OCI-LY1 (cell line): ENCODE measurements around the gene CAMK2D.

Experiments
- H2AFZ ChIP-seq: fragments of 200-600 bp; sonication (generic), shearing (Covaris generic); 2 replicates; pipeline ENCODE4 v1.6.0; 2014; ENCODE audit warnings: antibody characterized with exemption, mild to moderate bottlenecking, low read length
- H3F3A ChIP-seq: fragments of 200-600 bp; sonication (generic), shearing (Covaris generic); 2 replicates; pipeline ENCODE4 v1.6.0; 2014; ENCODE audit warnings: mild to moderate bottlenecking, antibody characterized with exemption, low read length, moderate library complexity; ENCODE audit not compliant: insufficient read depth
- H3K27ac ChIP-seq: fragments of 200-600 bp; sonication (generic); 2 replicates; pipeline ENCODE4 v1.5.1; 2014; ENCODE audit warnings: low read length, mixed run types, mild to moderate bottlenecking, low read depth; ENCODE audit not compliant: poor library complexity, severe bottlenecking
- H3K27me3 ChIP-seq: fragments of 200-600 bp; sonication (generic); 2 replicates; pipeline ENCODE4 v1.6.0; 2014; ENCODE audit warnings: antibody characterized with exemption, mild to moderate bottlenecking, low read length, moderate library complexity; ENCODE audit not compliant: insufficient read depth
- H3K36me3 ChIP-seq: fragments of 200-600 bp; sonication (generic); 2 replicates; pipeline ENCODE4 v1.6.1; 2014; ENCODE audit warnings: mild to moderate bottlenecking, antibody characterized with exemption, low read length, moderate library complexity, mixed read lengths; ENCODE audit not compliant: insufficient read depth
- H3K4me1 ChIP-seq: fragments of 200-600 bp; sonication (generic); 2 replicates; pipeline ENCODE4 v1.5.1; 2014; ENCODE audit warnings: mild to moderate bottlenecking, low read length, moderate library complexity; ENCODE audit not compliant: insufficient read depth, severe bottlenecking
- H3K4me2 ChIP-seq: fragments of 200-600 bp; sonication (generic), shearing (Covaris generic); 2 replicates; pipeline ENCODE4 v1.6.1; 2014; ENCODE audit warnings: low read length
- H3K4me3 ChIP-seq: fragments of 200-600 bp; sonication (generic); 2 replicates; pipeline ENCODE4 v1.5.1; 2014; ENCODE audit warnings: low read length, low read depth, mild to moderate bottlenecking, mixed read lengths; ENCODE audit not compliant: poor library complexity, severe bottlenecking
- H3K79me2 ChIP-seq: fragments of 200-600 bp; shearing (Covaris generic); 2 replicates; pipeline ENCODE4 v1.6.1; 2016; ENCODE audit warnings: mixed run types, low read length, mixed read lengths; ENCODE audit not compliant: insufficient read depth
- H3K9ac ChIP-seq: fragments of 200-600 bp; sonication (generic), shearing (Covaris generic); 2 replicates; pipeline ENCODE4 v1.6.1; 2014; ENCODE audit warnings: mild to moderate bottlenecking, low read length, mixed read lengths
- H3K9me2 ChIP-seq: fragments of 200-600 bp; sonication (generic), shearing (Covaris generic); 2 replicates; pipeline ENCODE4 v1.6.1; 2014; ENCODE audit warnings: low read depth, mild to moderate bottlenecking, low read length, mixed read lengths
- H3K9me3 ChIP-seq: fragments of 200-600 bp; shearing (Covaris generic); 2 replicates; pipeline ENCODE4 v1.6.1; 2014; ENCODE audit warnings: low read length, mixed read lengths
- H4K20me1 ChIP-seq: fragments of 200-600 bp; sonication (generic), shearing (Covaris generic); 2 replicates; pipeline ENCODE4 v1.6.0; 2016; ENCODE audit warnings: mild to moderate bottlenecking, low read length; ENCODE audit not compliant: insufficient read depth
- EZH2 ChIP-seq: fragments of 200-600 bp; sonication (generic), shearing (Covaris generic); IDR thresholded peaks from 2 replicates; pipeline ENCODE4 v1.8.0; 2017; ENCODE audit warnings: borderline replicate concordance, mixed run types, mild to moderate bottlenecking, antibody characterized with exemption, low read length, moderate library complexity, mixed read lengths
- TF ChIP-seq, protein P1 (sequence below): fragments of 200-600 bp; sonication (generic), shearing (Covaris generic); IDR thresholded peaks from 2 replicates; pipeline ENCODE4 v1.5.1; 2017; ENCODE audit warnings: mild to moderate bottlenecking, antibody characterized with exemption, low read length, moderate library complexity, mixed read lengths

The CAMK2D gene

DNA sequence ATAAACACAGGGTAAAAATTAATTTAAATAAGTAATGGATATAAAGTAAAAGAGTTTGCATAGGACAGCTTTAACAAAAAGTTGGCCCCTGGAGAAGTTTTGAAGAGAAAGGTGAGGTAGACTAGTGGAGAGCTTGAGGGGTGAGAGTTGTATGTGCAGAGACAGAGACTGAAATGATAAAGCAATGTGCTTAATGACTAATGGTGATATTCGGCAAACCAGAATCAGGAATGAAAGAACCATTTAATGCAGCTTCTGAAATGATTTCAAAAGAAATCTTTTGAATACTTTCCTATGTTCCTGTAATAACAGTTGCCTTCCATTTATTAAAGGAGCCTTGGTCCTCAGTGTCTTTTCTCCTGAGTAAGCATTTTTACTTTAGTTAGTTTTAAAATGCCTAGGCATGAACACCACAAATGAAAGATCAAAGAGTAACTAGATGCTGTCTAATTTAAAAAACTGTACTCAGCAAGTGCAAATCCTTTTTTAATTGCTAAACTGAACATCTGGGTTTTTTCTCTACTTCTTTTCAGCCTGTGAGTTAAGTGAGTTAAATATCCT, 28.5 kb downstream of the CAMK2D start:
- no peak overlapping the region for H3K4me3 ChIP-seq
- H3K36me3 ChIP-seq: peaks cover 92% of the 10 kb centered on the region
- H3K27ac ChIP-seq: no peak overlapping the region
- no peaks in the 10 kb centered on the region for H3F3A ChIP-seq
- H4K20me1 ChIP-seq: no peaks in the 10 kb centered on the region
- H2AFZ ChIP-seq: no peak overlapping the region
- no peaks in the 10 kb centered on the region for H3K27me3 ChIP-seq
- H3K9me2 ChIP-seq: no peaks in the 10 kb centered on the region
- H3K79me2 ChIP-seq: peaks cover 96% of the 10 kb centered on the region
- no peak overlapping the region for H3K9ac ChIP-seq
- H3K9me3 ChIP-seq: no peaks in the 10 kb centered on the region
- TF ChIP-seq EZH2: no peak
- TF ChIP-seq, protein P1, sequence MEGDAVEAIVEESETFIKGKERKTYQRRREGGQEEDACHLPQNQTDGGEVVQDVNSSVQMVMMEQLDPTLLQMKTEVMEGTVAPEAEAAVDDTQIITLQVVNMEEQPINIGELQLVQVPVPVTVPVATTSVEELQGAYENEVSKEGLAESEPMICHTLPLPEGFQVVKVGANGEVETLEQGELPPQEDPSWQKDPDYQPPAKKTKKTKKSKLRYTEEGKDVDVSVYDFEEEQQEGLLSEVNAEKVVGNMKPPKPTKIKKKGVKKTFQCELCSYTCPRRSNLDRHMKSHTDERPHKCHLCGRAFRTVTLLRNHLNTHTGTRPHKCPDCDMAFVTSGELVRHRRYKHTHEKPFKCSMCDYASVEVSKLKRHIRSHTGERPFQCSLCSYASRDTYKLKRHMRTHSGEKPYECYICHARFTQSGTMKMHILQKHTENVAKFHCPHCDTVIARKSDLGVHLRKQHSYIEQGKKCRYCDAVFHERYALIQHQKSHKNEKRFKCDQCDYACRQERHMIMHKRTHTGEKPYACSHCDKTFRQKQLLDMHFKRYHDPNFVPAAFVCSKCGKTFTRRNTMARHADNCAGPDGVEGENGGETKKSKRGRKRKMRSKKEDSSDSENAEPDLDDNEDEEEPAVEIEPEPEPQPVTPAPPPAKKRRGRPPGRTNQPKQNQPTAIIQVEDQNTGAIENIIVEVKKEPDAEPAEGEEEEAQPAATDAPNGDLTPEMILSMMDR: no peak
- peaks cover 7% of the 10 kb centered on the region for H3K4me1 ChIP-seq
- no peak overlapping the region for H3K4me2 ChIP-seq

DNA sequence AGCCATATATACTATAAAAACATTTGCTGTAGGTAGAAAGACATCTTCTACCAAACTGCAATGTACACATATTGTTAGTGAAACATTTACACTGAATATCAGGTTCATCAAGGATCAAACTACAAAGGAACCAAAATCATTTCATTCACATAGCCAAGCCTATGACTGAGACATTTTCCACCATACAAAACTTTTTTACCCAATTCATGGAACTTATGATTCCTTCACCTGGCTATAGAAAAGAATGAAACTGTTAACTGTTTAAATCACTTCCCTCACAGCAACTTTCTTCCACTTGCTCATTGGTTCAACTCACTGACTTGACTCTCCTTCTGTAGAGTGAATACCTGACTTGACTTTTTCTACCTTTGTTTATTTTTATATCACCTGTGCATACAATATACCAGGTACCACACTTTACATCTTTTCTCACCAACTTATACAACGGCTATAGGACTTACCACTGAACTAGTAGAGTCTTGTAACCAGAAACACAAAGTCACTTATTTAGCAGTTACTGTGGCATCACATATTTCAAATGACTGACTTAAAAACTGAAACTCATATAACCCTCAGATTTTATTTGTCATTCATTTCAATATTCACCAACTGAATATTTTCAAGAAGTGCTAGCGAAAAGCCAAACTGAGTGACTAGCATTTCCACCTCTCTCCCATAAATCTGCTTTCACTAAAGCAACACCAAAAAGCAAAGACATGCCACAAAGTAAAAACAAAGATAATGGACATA, 30.9 kb downstream of the CAMK2D start:
- no peaks in the 10 kb centered on the region for H3K27me3 ChIP-seq
- H3K9me3 ChIP-seq: no peaks in the 10 kb centered on the region
- H3K36me3 ChIP-seq: peaks cover 76% of the 10 kb centered on the region
- TF ChIP-seq, protein P1: no peak
- TF ChIP-seq EZH2: no peak
- H3K4me2 ChIP-seq: no peak overlapping the region
- no peak overlapping the region for H3K9ac ChIP-seq
- peaks cover 31% of the 10 kb centered on the region for H3K4me1 ChIP-seq
- H3K4me3 ChIP-seq: no peak overlapping the region
- 0 out of 2 replicates have a peak, but pooled peaks cover 4% of the 10 kb centered on the region for H3F3A ChIP-seq
- H3K27ac ChIP-seq: no peak overlapping the region
- no peaks in the 10 kb centered on the region for H3K9me2 ChIP-seq
- H3K79me2 ChIP-seq: peaks cover 96% of the 10 kb centered on the region
- no peaks in the 10 kb centered on the region for H4K20me1 ChIP-seq
- H2AFZ ChIP-seq: no peak overlapping the region

DNA sequence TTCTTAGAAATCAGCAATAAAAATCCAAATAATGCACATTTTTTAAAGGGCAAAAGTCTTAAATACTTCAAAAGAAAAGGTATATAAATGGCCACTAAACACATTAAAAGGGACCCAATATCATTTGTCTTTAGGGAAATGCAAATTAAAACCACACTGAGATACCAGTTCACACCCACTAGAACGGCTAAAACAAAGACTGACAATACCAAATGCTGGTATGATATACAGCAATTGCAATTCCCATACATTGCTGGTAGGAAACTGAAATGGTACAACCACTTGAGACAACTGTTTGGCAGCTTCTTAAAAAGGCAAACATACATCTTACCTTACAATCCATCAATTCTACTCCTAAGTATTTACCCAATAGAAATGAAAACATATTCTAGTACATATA, 33.7 kb downstream of the CAMK2D start:
- Histone ChIP-seq H4K20me1 (no peaks in the 10 kb centered on the region), H3K9me2 (no peaks in the 10 kb centered on the region)

More for the DNA sequence above, 33.7 kb downstream of the CAMK2D start:
- no peak overlapping the region for H2AFZ ChIP-seq
- no peak overlapping the region for H3K9ac ChIP-seq
- H3K4me1 ChIP-seq: peaks cover 32% of the 10 kb centered on the region
- no peak overlapping the region for H3K4me2 ChIP-seq
- 0 out of 2 replicates have a peak, but pooled peaks cover 4% of the 10 kb centered on the region for H3F3A ChIP-seq
- H3K27ac ChIP-seq: no peak overlapping the region
- peaks cover 49% of the 10 kb centered on the region for H3K36me3 ChIP-seq
- peaks cover 96% of the 10 kb centered on the region for H3K79me2 ChIP-seq
- TF ChIP-seq, protein P1: no peak
- TF ChIP-seq EZH2: no peak
- H3K4me3 ChIP-seq: no peak overlapping the region
- no peaks in the 10 kb centered on the region for H3K27me3 ChIP-seq
- H3K9me3 ChIP-seq: no peaks in the 10 kb centered on the region
